Mesendoderm (in vitro differentiated cells): ENCODE results near the gene TNKS1BP1.

Experiments
- DNase-seq: peaks from one replicate; pipeline ENCODE4 v3.0.0; 2013
- H2AK5ac ChIP-seq: 2 replicates; pipeline ENCODE4 v1.6.1; 2013; ENCODE audit warnings: low read length, inconsistent platforms
- H2BK120ac ChIP-seq: 2 replicates; pipeline ENCODE4 v1.6.1; 2013; ENCODE audit warnings: low read depth, mild to moderate bottlenecking, low read length, moderate library complexity, mixed read lengths
- H2BK15ac ChIP-seq: replicated peaks from 2 replicates; pipeline ENCODE4 v1.6.1; 2013; ENCODE audit warnings: low read depth, mild to moderate bottlenecking, moderate library complexity
- H2BK5ac ChIP-seq: 2 replicates; pipeline ENCODE4 v1.6.1; 2013; ENCODE audit warnings: low read length, inconsistent platforms
- H3K18ac ChIP-seq: 2 replicates; pipeline ENCODE4 v1.6.1; 2013; ENCODE audit warnings: mild to moderate bottlenecking, low read length, mixed read lengths
- H3K23ac ChIP-seq: one replicate; pipeline ENCODE4 v1.6.1; 2013; ENCODE audit warnings: low read length
- H3K27ac ChIP-seq: 2 replicates; pipeline ENCODE4 v1.5.1; 2013; ENCODE audit warnings: low read depth, mild to moderate bottlenecking, inconsistent platforms, low read length, moderate library complexity
- H3K27me3 ChIP-seq: 2 replicates; pipeline ENCODE4 v1.6.1; 2013; ENCODE audit warnings: low read length, control low read depth, mild to moderate bottlenecking, inconsistent platforms; ENCODE audit not compliant: insufficient read depth, poor library complexity
- H3K36me3 ChIP-seq: 2 replicates; pipeline ENCODE4 v1.6.1; 2013; ENCODE audit warnings: low read length, inconsistent platforms; ENCODE audit not compliant: control insufficient read depth, insufficient read depth
- H3K4ac ChIP-seq: one replicate; pipeline ENCODE4 v1.6.1; 2013; ENCODE audit warnings: low read depth, mild to moderate bottlenecking, low read length, moderate library complexity
- H3K4me1 ChIP-seq: 2 replicates; pipeline ENCODE4 v1.6.1; 2013; ENCODE audit warnings: low read depth, low read length, inconsistent platforms; ENCODE audit not compliant: control insufficient read depth
- H3K4me2 ChIP-seq: 2 replicates; pipeline ENCODE4 v1.6.1; 2013; ENCODE audit warnings: low read length
- H3K4me3 ChIP-seq: 2 replicates; pipeline ENCODE4 v1.5.1; 2013; ENCODE audit warnings: mild to moderate bottlenecking, low read length
- H3K56ac ChIP-seq: one replicate; pipeline ENCODE4 v1.6.1; 2013; ENCODE audit warnings: low read length
- H3K79me1 ChIP-seq: 2 replicates; pipeline ENCODE4 v1.6.1; 2013; ENCODE audit warnings: low read length, inconsistent platforms
- H3K79me2 ChIP-seq: 2 replicates; pipeline ENCODE4 v1.6.1; 2013; ENCODE audit warnings: mild to moderate bottlenecking, low read length; ENCODE audit not compliant: control insufficient read depth, insufficient read depth
- H3K9ac ChIP-seq: 2 replicates; pipeline ENCODE4 v1.6.1; 2013; ENCODE audit warnings: low read length, inconsistent platforms
- H4K5ac ChIP-seq: one replicate; pipeline ENCODE4 v1.6.1; 2013; ENCODE audit warnings: low read length
- H4K8ac ChIP-seq: one replicate; pipeline ENCODE4 v1.6.1; 2013; ENCODE audit warnings: low read depth, mild to moderate bottlenecking, control low read depth, low read length, moderate library complexity
- WGBS: extraction: QIAGEN DNeasy Blood & Tissue Kit; methylation state at CpG from one replicate; pipeline ENCODE4 v1.1.7; 2013; ENCODE audit warnings: low lambda C conversion rate, missing lambda C conversion rate; ENCODE audit not compliant: insufficient coverage; ENCODE audit errors: extremely low coverage; 5-methylcytosine and 5-hydroxymethylcytosine counted together

Gene TNKS1BP1

GRCh38 chr11:57255618-57256017 lies 69.1 kb downstream of the TNKS1BP1 start:
- Histone ChIP-seq H3K4me1 (no peaks in the 10 kb centered on the region), H3K79me1 (no peaks in the 10 kb centered on the region), H4K5ac (no peak overlapping the region), H4K8ac (no peak overlapping the region), H2BK5ac (no peak overlapping the region), H3K4me2 (no peak overlapping the region), H3K79me2 (no peaks in the 10 kb centered on the region), H3K56ac (no peak overlapping the region), H2BK15ac (no peak overlapping the region), H2AK5ac (no peak overlapping the region), H3K27ac (no peak overlapping the region), H3K4me3 (no peak overlapping the region), H3K23ac (no peak overlapping the region), H3K18ac (no peak overlapping the region), H3K27me3 (no peaks in the 10 kb centered on the region), H2BK120ac (no peak overlapping the region), H3K4ac (no peak overlapping the region), H3K36me3 (no peaks in the 10 kb centered on the region), H3K9ac (no peak overlapping the region)
- no CpG with 5 or more reads among the region's 1 CpG for WGBS
- DNase-seq = no peak

- H3K79me2 ChIP-seq = no peaks in the 10 kb centered on the region
- no peak overlapping the region for H3K23ac ChIP-seq
- no peaks in the 10 kb centered on the region for H3K27me3 ChIP-seq
- H2BK120ac ChIP-seq = no peak overlapping the region
- no peak overlapping the region for H3K4me2 ChIP-seq
- no peak overlapping the region for H3K27ac ChIP-seq
- no peak overlapping the region for H3K56ac ChIP-seq
- H3K79me1 ChIP-seq = no peaks in the 10 kb centered on the region
- H4K5ac ChIP-seq = no peak overlapping the region
- H2AK5ac ChIP-seq = no peak overlapping the region
- no peak overlapping the region for H2BK15ac ChIP-seq
- no peak for DNase-seq
- H3K18ac ChIP-seq = no peak overlapping the region
- H2BK5ac ChIP-seq = no peak overlapping the region
- no peak overlapping the region for H4K8ac ChIP-seq
- H3K4ac ChIP-seq = no peak overlapping the region
- no peak overlapping the region for H3K9ac ChIP-seq
- H3K4me1 ChIP-seq = no peaks in the 10 kb centered on the region
- H3K4me3 ChIP-seq = no peak overlapping the region
- H3K36me3 ChIP-seq = no peaks in the 10 kb centered on the region
These were observed 70.1 kb downstream of the TNKS1BP1 start for GRCh38 chr11:57254631-57255030.

- Histone ChIP-seq H3K9ac (no peak overlapping the region), H3K18ac (no peak overlapping the region), H4K8ac (no peak overlapping the region), H2BK15ac (no peak overlapping the region), H3K27ac (no peak overlapping the region), H3K4ac (no peak overlapping the region), H3K4me1 (no peaks in the 10 kb centered on the region), H2AK5ac (no peak overlapping the region), H2BK5ac (no peak overlapping the region), H3K4me3 (no peak overlapping the region), H3K4me2 (no peak overlapping the region), H3K27me3 (no peaks in the 10 kb centered on the region), H2BK120ac (no peak overlapping the region), H4K5ac (no peak overlapping the region), H3K36me3 (no peaks in the 10 kb centered on the region), H3K56ac (no peak overlapping the region), H3K79me1 (no peaks in the 10 kb centered on the region), H3K79me2 (no peaks in the 10 kb centered on the region), H3K23ac (no peak overlapping the region)
- no peak for DNase-seq
- no CpG with 5 or more reads among the region's 5 CpGs for WGBS
These were observed 73.2 kb downstream of the TNKS1BP1 start for GRCh38 chr11:57251491-57252104.

GRCh38 chr11:57251037-57251436 lies 73.7 kb downstream of the TNKS1BP1 start:
- no CpG with 5 or more reads among the region's 2 CpGs for WGBS
- Histone ChIP-seq H3K4ac (no peak overlapping the region), H2BK5ac (no peak overlapping the region)

More at GRCh38 chr11:57251037-57251436, 73.7 kb downstream of the TNKS1BP1 start:
- no peak for DNase-seq
- no peak overlapping the region for H4K8ac ChIP-seq
- H3K27me3 ChIP-seq = no peaks in the 10 kb centered on the region
- H3K4me2 ChIP-seq = no peak overlapping the region
- H2BK15ac ChIP-seq = no peak overlapping the region
- no peaks in the 10 kb centered on the region for H3K79me1 ChIP-seq
- H2AK5ac ChIP-seq = no peak overlapping the region
- no peak overlapping the region for H2BK120ac ChIP-seq
- no peaks in the 10 kb centered on the region for H3K4me1 ChIP-seq
- H3K4me3 ChIP-seq = no peak overlapping the region
- H3K36me3 ChIP-seq = no peaks in the 10 kb centered on the region
- no peak overlapping the region for H3K27ac ChIP-seq
- no peak overlapping the region for H3K18ac ChIP-seq
- no peak overlapping the region for H4K5ac ChIP-seq
- H3K79me2 ChIP-seq = no peaks in the 10 kb centered on the region
- H3K56ac ChIP-seq = no peak overlapping the region
- H3K23ac ChIP-seq = no peak overlapping the region
- H3K9ac ChIP-seq = no peak overlapping the region
